GM12874 (cell line): ENCODE results near the gene GBGT1.

Source experiments
- TF ChIP-seq, protein P1 (sequence below): IDR thresholded peaks from 2 replicates; pipeline ENCODE4 v1.5.1; 2011; ENCODE audit warnings: low read depth, mild to moderate bottlenecking, control low read depth, low read length, moderate library complexity; ENCODE audit not compliant: insufficient read depth

GBGT1 gene

DNA sequence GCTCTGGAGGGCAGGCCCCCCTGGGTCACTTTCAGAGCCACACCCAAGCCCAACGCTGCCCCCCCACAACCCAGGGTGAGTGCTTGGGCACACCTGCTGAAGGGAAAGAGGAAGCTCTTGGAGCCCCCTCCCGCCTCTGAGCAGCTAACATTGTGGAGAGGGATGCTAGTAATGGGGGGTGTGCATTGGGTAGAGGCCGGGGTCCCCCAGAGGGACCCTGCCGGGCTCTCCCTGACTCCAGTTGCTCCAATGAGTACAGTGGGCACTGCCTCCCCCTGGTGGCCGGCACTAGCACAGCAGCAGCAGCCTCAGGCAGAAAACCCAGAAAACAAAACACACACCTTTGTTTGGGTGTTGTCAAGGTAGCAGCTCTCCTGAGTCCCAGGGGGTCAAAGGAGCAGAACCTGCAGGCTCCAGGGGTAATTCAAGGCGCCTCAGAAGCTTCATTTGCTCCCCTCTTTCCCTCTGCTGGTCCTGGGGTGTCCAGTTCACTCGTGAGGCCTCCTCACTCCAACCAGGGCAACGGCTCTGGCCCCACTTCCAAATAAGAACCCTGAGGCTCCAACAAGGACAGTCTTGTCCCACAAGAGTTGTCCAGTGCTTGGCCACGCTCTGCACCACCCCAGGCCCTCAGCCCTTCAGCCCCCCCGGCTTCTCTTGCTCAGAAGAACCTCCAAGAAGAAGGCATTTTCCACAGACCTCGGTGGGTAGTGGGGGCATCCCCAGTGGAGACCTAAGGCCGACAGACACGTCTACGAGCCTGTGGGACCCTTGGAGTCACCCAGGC is 16.1 kb downstream of the GBGT1 start:
- TF ChIP-seq, protein P1, sequence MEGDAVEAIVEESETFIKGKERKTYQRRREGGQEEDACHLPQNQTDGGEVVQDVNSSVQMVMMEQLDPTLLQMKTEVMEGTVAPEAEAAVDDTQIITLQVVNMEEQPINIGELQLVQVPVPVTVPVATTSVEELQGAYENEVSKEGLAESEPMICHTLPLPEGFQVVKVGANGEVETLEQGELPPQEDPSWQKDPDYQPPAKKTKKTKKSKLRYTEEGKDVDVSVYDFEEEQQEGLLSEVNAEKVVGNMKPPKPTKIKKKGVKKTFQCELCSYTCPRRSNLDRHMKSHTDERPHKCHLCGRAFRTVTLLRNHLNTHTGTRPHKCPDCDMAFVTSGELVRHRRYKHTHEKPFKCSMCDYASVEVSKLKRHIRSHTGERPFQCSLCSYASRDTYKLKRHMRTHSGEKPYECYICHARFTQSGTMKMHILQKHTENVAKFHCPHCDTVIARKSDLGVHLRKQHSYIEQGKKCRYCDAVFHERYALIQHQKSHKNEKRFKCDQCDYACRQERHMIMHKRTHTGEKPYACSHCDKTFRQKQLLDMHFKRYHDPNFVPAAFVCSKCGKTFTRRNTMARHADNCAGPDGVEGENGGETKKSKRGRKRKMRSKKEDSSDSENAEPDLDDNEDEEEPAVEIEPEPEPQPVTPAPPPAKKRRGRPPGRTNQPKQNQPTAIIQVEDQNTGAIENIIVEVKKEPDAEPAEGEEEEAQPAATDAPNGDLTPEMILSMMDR, result peak; percentile 98

DNA sequence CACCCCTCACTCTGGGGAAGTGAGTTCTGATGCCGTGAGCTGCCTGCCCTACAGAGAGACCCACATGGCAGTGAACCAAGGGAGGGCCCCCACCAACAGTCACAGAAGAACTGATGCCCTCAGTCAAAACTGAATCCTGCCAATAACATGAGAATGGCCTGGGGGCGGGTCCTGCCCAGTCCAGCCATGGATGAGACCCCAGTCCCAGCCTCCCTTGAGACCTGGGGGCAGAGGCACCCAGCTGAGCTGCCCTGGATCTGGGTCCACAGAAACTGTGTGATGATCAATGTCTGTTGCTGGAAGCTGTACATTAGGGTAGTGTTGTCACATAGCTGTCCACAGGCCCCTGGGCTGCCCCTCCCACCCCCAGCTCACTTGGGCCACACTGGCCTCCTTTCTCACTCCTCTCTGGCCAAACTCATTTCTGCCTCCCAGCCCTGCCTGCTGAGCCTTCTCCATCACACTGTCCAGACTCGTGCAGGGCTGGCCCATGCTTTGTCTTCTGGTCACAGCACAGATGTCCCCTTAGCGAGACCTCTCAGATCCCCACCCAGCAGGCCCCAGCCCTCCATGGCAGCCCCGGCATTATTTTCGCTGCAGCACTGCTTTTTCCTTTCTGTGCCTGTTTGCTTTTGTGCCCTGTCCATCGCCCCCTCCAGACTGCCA is 16.8 kb downstream of the GBGT1 start:
- TF ChIP-seq, protein P1, result no peak

DNA sequence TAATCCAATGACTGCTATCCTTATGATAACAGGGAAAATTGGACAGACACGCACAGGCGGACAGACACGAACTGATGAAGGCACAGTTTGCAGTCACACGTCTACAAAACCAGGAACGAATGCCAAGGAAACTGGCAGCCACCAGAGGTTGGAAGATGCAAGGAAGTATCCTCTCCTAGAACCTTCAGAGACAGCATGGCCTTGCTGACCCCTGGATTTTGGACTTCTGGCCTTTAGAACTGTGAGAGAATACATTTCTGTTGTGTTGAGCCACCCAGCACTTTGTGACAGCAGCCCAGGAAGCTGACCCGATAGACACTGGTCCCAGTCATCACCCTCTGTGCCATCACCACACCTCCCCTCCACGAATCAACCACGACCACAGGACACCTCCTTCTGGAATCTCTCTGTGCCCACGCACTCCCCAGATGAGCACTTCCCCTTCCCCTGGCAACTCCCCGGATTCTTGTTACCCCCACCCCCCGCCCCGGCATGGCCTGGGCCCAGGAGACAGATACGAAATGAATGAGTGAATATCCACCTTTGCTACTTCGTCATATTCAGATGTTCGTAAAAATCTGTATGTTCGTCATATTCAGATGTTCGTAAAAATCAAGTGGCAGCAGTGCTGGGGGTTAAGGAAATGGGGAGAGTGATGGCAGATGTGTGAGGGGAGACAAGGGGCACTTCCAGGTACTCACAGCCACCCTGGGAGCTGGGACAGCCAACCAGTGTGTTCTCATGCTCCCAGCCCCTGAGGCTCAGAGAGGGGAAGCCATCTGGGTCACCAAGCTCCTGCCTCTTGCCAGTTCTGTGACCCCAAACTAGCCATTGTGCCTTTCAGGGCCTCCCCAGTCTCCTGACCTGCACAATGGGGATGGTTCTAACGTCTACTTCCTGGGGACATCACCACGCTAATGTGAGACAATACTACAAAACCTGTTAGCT is 18.5 kb downstream of the GBGT1 start:
- TF ChIP-seq, protein P1, result no peak

DNA sequence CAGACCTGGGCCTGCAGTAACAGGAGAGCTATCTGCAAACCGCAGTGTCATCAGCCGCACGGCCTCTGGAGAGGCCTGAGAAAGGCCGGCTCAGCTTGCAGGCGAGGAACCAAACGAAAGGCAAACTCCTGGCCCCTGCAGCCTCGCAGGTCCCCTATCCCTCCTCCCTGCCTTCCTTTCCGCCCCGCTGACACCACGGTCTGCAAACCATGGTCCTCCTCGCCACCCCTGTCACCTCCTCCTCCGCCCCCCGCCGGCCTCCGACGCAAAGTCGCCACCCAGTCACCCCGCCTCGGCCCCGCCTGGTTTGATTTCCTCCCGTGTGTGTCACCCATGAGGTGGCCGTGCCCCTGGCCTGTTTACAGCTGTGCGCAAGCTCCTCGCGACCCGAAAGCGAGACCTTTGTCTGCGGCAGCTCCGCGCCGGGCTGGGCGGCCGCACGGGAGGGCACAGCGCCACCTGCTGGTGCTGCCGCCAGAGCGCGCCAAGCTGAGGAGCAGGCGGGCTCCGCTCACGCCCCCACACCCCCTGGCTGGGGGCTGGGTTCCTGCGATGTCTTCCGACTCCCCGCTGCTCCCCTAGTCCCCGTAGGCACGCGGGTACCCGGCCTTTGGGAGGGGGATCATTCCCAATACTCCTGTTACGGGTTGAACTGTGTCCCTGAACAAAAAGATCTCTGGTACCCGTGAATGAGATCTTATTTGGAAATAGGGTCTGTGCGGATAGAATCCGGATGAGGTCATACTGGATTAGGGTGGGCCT is 19.4 kb downstream of the GBGT1 start:
- TF ChIP-seq, protein P1, result peak; percentile 99

DNA sequence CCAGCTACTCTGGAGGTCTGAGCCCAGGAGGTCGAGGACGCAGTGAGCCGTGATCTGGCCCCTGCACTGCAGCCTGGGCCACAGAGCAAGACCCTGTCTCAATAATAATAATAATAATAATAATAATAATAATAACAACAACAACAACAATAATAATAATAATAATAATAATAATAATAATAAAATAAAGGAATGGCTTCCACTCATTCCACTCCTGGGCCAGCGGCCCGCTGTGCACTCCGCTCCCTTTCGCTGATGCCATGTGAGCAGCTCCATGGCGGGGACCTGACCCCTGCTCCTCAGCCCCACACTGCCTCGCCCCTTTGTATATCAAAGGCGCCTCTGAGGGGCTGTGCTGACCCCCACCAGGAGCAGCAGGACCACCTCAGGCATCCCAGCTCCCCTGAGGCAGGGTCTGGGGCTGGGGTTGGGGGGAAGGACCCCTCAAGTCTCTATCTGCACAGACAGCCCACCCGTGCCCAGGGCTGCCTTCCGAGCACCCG is 20.0 kb downstream of the GBGT1 start:
- TF ChIP-seq, protein P1, result no peak

DNA sequence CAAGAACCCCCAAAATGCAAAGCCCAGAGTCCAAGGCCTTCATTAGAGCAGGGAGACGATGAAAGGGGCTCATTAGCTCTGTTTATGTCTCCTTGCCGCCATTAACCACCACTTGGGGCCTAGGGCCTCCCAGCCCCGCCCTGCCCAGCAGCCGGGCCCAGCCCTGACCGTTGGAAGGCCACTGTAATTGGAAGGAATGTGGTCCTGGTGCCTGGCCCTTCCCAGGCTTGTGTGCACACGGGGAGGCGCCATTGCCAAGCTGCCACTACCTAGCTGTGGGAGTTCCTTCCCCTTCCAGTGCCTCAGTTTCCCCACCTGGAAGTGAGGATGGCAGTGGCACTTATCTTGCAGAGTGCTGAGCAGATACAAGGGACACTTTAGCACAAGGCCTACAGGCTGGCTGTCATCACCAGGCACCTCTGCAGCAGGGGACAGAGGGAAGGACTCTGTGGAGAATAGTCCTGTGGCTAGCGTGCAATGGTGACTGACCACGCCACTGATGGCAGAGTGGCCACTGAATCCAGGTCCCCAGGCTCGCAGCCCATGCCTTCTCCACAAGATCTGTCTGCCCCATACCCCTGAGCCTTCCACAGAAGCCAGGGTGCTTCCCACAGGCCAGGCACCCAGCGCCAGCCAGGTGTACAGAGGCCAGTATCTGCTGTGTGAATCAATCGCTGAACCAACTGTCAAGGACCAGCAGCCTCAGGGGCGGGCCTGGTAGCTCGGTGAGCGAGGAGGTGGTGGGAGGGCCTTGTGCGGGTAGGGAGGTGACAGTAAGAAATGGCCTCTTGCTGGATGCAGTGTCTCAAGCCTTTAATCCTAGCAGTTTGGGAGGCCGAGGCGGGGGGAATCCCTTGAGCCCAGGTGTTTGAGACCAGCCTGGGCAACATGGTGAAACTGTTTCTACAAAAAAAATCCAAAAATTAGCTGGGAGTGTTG is 20.8 kb downstream of the GBGT1 start:
- TF ChIP-seq, protein P1, result no peak
